ENCODE data around the gene ITPR1. TPM values are rescaled to one million over a fixed set of nuclear protein-coding genes. Genes with fewer than 3 reads are reported as not detected.

ITPR1 gene
- total RNA-seq, 4 donors from 2014 or later = 56.1 to 71.2 (median 61.9) TPM

DNA sequence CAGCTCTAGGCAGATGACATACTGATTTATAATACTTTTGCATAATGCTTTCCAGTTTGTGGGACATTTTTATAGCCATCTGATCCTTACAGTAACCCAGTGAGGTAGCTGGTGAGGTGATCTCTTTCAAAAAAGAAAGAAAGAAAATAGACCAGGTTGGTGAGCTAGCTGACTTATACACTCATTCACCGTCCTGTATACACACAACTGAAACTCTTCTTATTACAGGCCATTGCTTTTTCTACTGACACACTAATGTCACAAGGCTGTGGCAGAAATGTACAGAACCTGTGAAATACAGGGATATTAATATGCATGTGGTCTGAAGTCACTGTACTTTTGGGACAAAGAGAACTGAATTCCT lies 335.9 kb downstream of the ITPR1 start:
- Histone ChIP-seq H3K4me1 (peaks cover 0 to 76% (median 60%) of the 10 kb centered on the region in 4 donors), H3K27ac (peak overlapping the region; percentile 75 to 91 (median 86)), H3K27me3 (no peaks in the 10 kb centered on the region), H3K9me3 (no peaks in the 10 kb centered on the region), H3K4me3 (no peak overlapping the region), H3K36me3 (peaks cover 0 to 6% (median 0%) of the 10 kb centered on the region in 3 donors)
- 52 to 78% methylated on average over 1 of the region's 1 CpG for WGBS, 2 donors
- DNase-seq (ENCODE audit: low spot score in 2 of 2) = no peak
- no peak for TF ChIP-seq CTCF (IDR thresholded peaks at IDR 0.05)
- no peak for TF ChIP-seq EP300 (IDR thresholded peaks at IDR 0.05)
- TF ChIP-seq POLR2A (IDR thresholded peaks at IDR 0.05) = no peak

DNA sequence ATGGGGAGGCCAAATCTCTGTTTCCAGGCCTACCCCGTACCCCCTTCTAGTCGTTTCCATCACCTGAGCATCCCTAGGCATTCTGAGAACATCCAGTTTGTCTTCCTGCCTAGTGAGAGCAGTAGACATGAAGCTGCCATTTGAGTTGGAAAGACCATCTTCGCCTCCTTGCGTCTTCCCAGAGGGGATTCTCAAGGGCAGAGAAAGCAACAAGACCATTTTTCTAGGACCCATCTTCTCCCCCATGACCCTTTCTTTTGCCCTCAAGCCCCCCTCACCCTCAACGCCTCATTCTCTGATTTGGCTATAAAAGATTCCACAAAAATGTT lies 337.4 kb downstream of the ITPR1 start:
- H3K27me3 ChIP-seq = no peaks in the 10 kb centered on the region
- H3K4me1 ChIP-seq = peaks cover 0 to 75% (median 52%) of the 10 kb centered on the region in 4 donors
- H3K36me3 ChIP-seq = peaks cover 0 to 13% (median 0%) of the 10 kb centered on the region in 3 donors
- TF ChIP-seq EP300 (IDR thresholded peaks at IDR 0.05) (no peak), POLR2A (IDR thresholded peaks at IDR 0.05) (no peak), CTCF (IDR thresholded peaks at IDR 0.05) (no peak)
- H3K4me3 ChIP-seq = no peak overlapping the region
- H3K27ac ChIP-seq = peak overlapping the region; percentile 39 to 91 (median 82)
- 92 to 93% methylated on average over 5 of the region's 5 CpGs for WGBS, 2 donors
- no peak for DNase-seq (ENCODE audit: low spot score in 2 of 2)
- no peaks in the 10 kb centered on the region for H3K9me3 ChIP-seq

- no peak overlapping the region for H3K4me3 ChIP-seq
Measured at GRCh38 chr3:4831580-4831950, 338.4 kb downstream of the ITPR1 start.

GRCh38 chr3:4833471-4833870 lies 340.3 kb downstream of the ITPR1 start:
- peak overlapping the region in 2 of 4 donors; percentile 26 to 38 for H3K27ac ChIP-seq
- TF ChIP-seq POLR2A (IDR thresholded peaks at IDR 0.05) = no peak
- TF ChIP-seq CTCF (IDR thresholded peaks at IDR 0.05) = no peak
- H3K9me3 ChIP-seq = no peaks in the 10 kb centered on the region
- peaks cover 0 to 60% (median 30%) of the 10 kb centered on the region in 4 donors for H3K4me1 ChIP-seq
- H3K27me3 ChIP-seq = no peaks in the 10 kb centered on the region
- 84 to 94% methylated on average over 5 of the region's 5 CpGs for WGBS, 2 donors
- peaks cover 0 to 27% (median 0%) of the 10 kb centered on the region in 3 donors for H3K36me3 ChIP-seq
- no peak for DNase-seq (ENCODE audit: low spot score in 2 of 2)
- H3K4me3 ChIP-seq = no peak overlapping the region

More at GRCh38 chr3:4831580-4831950, 338.4 kb downstream of the ITPR1 start:
- H3K27me3 ChIP-seq = no peaks in the 10 kb centered on the region
- H3K4me1 ChIP-seq = peaks cover 0 to 71% (median 46%) of the 10 kb centered on the region in 4 donors
- H3K36me3 ChIP-seq = peaks cover 0 to 13% (median 0%) of the 10 kb centered on the region in 3 donors
- H3K9me3 ChIP-seq = no peaks in the 10 kb centered on the region
- peak overlapping the region; percentile 63 to 91 (median 82) for H3K27ac ChIP-seq
- WGBS, 2 donors = 36 to 38% methylated on average over 4 of the region's 4 CpGs
- no peak for DNase-seq (ENCODE audit: low spot score in 2 of 2)
- no peak for TF ChIP-seq EP300 (IDR thresholded peaks at IDR 0.05)

DNA sequence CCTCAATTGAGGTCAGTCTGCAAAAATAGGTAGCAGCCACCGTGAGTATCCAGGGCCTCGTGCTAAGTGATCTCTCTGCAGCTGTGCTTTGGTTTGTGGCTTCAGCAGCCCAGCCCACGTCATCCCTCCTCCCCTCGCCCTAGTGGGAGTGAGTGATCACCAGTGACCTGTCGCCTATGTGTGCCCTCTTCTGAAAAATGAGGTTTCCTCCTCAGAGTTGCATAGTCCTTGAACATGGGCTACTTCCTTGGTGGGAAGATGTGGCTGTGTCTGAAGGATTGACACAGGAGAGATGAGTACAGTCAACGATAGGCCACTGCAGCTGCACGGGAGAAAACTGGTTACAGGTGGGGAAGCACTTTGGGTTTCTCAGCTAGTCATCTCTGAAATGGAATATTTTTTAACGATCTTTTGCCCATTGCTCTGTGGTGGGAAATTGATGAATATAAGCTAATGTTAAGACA lies 341.3 kb downstream of the ITPR1 start:
- Histone ChIP-seq H3K4me3 (no peak overlapping the region), H3K27ac (peak overlapping the region in 2 of 4 donors; percentile 11 to 54), H3K27me3 (no peaks in the 10 kb centered on the region), H3K4me1 (peaks cover 0 to 51% (median 23%) of the 10 kb centered on the region in 4 donors), H3K36me3 (peaks cover 0 to 27% (median 0%) of the 10 kb centered on the region in 3 donors), H3K9me3 (no peaks in the 10 kb centered on the region)
- no peak for DNase-seq (ENCODE audit: low spot score in 2 of 2)
- 82 to 91% methylated on average over 8 of the region's 8 CpGs for WGBS, 2 donors
- TF ChIP-seq POLR2A (IDR thresholded peaks at IDR 0.05) = no peak
- no peak for TF ChIP-seq CTCF (IDR thresholded peaks at IDR 0.05)
- no peak for TF ChIP-seq EP300 (IDR thresholded peaks at IDR 0.05)

DNA sequence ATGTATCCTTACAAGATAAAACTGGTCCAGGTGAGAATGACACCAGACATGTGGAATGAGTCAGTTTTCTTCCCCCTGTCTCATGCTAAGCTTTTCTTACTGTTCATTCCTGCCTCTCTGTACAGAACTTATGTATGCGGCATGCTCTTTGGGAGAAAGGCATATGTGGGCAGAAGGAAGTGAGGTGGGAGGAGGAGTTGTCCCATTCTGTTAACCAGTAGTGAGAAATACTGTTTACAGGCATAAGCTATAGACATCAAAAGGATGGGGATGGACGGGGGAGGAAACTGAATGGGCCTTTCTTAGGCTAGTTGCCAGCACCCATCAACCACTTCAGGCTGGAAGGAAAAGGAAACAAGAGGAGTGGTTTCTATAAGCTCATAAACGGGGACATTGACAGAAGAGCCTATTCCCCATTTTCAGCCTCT lies 342.5 kb downstream of the ITPR1 start:
- Histone ChIP-seq H3K27me3 (no peaks in the 10 kb centered on the region), H3K4me3 (no peak overlapping the region), H3K9me3 (no peaks in the 10 kb centered on the region), H3K36me3 (peaks cover 0 to 27% (median 0%) of the 10 kb centered on the region in 3 donors), H3K4me1 (peaks cover 0 to 50% (median 20%) of the 10 kb centered on the region in 4 donors), H3K27ac (peak overlapping the region in 2 of 4 donors; percentile 54)
- 24 to 39% methylated on average over 3 of the region's 3 CpGs for WGBS, 2 donors
- DNase-seq (ENCODE audit: low spot score in 2 of 2) = no peak
- no peak for TF ChIP-seq EP300 (IDR thresholded peaks at IDR 0.05)
- TF ChIP-seq POLR2A (IDR thresholded peaks at IDR 0.05) = no peak
- TF ChIP-seq CTCF (IDR thresholded peaks at IDR 0.05) = no peak
